GM18867 (cell line): ENCODE results near the gene RBM47.
"Not testable (repeated sequence)": the region's sequence is repeated elsewhere in the genome, so short reads cannot be mapped to it uniquely, and the experiment has no call there.

ENCODE experiments used
- ATAC-seq: cut with Tn5 transposase; IDR thresholded peaks from one replicate; pipeline ENCODE4 v1.9.1; 2021; ENCODE audit warnings: mild to moderate bottlenecking, moderate library complexity; ENCODE audit not compliant: unreplicated experiment

The RBM47 gene

GRCh38 chr4:40564815-40565483, 64.7 kb downstream of the RBM47 start:
- no peak for ATAC-seq

GRCh38 chr4:40564004-40564403, 65.7 kb downstream of the RBM47 start:
- ATAC-seq: no peak

- ATAC-seq: no peak
These were observed 66.3 kb downstream of the RBM47 start for GRCh38 chr4:40563401-40563800.

- ATAC-seq: no peak
These were observed 67.0 kb downstream of the RBM47 start for GRCh38 chr4:40562681-40563080.

- ATAC-seq: no peak
These were observed 67.5 kb downstream of the RBM47 start for GRCh38 chr4:40562208-40562607.

GRCh38 chr4:40561543-40562177, 68.0 kb downstream of the RBM47 start:
- ATAC-seq: not testable (repeated sequence)

GRCh38 chr4:40559585-40560465, 69.8 kb downstream of the RBM47 start:
- peak; percentile 72 for ATAC-seq

GRCh38 chr4:40557736-40558135, 71.9 kb downstream of the RBM47 start:
- ATAC-seq: no peak

- no peak for ATAC-seq
These were observed 74.3 kb downstream of the RBM47 start for GRCh38 chr4:40555176-40555900.

GRCh38 chr4:40554641-40555040, 75.0 kb downstream of the RBM47 start:
- ATAC-seq: not testable (repeated sequence)

GRCh38 chr4:40553995-40554394, 75.7 kb downstream of the RBM47 start:
- no peak for ATAC-seq

GRCh38 chr4:40552536-40552935, 77.1 kb downstream of the RBM47 start:
- no peak for ATAC-seq

GRCh38 chr4:40551568-40552136, 78.0 kb downstream of the RBM47 start:
- ATAC-seq: not testable (repeated sequence)

- ATAC-seq: peak; percentile 85
These were observed 78.7 kb downstream of the RBM47 start for GRCh38 chr4:40550948-40551462.

GRCh38 chr4:40550196-40550595, 79.5 kb downstream of the RBM47 start:
- ATAC-seq: no peak

GRCh38 chr4:40548256-40548655, 81.4 kb downstream of the RBM47 start:
- ATAC-seq: no peak

GRCh38 chr4:40547789-40548132, 81.9 kb downstream of the RBM47 start:
- ATAC-seq: no peak

GRCh38 chr4:40546969-40547788, 82.5 kb downstream of the RBM47 start:
- no peak for ATAC-seq

GRCh38 chr4:40546506-40546905, 83.2 kb downstream of the RBM47 start:
- no peak for ATAC-seq

- not testable (repeated sequence) for ATAC-seq
These were observed 84.2 kb downstream of the RBM47 start for GRCh38 chr4:40545487-40545886.
